Measurements from ENCODE around the gene YJU2. TPM values are rescaled to one million over a fixed set of nuclear protein-coding genes. Genes with fewer than 3 reads are reported as not detected.
"Not testable (repeated sequence)": the region's sequence is repeated elsewhere in the genome, so short reads cannot be mapped to it uniquely, and the experiment has no call there.

YJU2 gene
- total and polyA plus RNA-seq, 8 donors = 9.8 to 32.0 (median 12.6) TPM

GRCh38 chr19:4232614-4233281 is 14.1 kb upstream of the YJU2 start:
- FAIRE-seq (no peak), DNase-seq (peak in 1 of 6 donors; percentile 61)

DNA sequence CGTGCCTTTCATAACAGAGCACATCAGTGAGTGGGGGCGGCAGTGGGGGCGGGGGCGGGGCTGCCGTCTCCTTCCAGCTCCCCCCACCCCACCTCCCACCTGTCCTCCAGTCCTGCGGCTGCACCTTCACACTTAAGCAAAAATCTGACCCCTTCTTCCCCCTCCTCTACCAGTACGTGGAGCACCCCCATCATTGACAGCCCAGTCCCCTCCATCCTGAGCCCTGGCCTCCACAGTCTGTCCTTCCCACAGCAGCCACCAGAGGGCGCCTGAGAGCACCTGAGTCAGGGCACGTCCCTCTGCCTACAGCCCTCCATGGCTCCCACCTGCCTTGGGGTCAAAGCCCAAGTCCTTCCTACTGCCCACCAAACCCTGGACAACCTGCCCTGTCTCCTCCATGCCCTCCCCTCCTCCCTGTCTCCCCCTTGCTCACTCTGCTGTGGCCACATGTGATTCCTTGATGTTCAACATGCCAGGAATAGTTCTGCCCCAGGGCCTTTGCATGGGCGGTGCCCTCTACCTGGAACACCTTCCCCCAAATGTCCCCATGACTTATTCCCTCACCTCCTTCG is 13.5 kb upstream of the YJU2 start:
- no peak for FAIRE-seq
- TF ChIP-seq, protein P1, sequence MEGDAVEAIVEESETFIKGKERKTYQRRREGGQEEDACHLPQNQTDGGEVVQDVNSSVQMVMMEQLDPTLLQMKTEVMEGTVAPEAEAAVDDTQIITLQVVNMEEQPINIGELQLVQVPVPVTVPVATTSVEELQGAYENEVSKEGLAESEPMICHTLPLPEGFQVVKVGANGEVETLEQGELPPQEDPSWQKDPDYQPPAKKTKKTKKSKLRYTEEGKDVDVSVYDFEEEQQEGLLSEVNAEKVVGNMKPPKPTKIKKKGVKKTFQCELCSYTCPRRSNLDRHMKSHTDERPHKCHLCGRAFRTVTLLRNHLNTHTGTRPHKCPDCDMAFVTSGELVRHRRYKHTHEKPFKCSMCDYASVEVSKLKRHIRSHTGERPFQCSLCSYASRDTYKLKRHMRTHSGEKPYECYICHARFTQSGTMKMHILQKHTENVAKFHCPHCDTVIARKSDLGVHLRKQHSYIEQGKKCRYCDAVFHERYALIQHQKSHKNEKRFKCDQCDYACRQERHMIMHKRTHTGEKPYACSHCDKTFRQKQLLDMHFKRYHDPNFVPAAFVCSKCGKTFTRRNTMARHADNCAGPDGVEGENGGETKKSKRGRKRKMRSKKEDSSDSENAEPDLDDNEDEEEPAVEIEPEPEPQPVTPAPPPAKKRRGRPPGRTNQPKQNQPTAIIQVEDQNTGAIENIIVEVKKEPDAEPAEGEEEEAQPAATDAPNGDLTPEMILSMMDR (IDR thresholded peaks at IDR 0.05) = peak; percentile 26 to 43 (median 30)
- WGBS, 2 donors = 32 to 44% methylated on average over 6 to 11 of the region's 11 CpGs
- no peak overlapping the region for H3K27ac ChIP-seq
- H3K9me3 ChIP-seq = no peaks in the 10 kb centered on the region
- no peaks in the 10 kb centered on the region for H3K27me3 ChIP-seq
- DNase-seq = peak in 4 of 6 donors; percentile 35 to 81 (median 60)
- H3K4me1 ChIP-seq = no peaks in the 10 kb centered on the region
- H3K4me3 ChIP-seq = no peak overlapping the region
- no peaks in the 10 kb centered on the region for H3K36me3 ChIP-seq
- ATAC-seq = peak in 3 of 4 donors; percentile 49 to 72 (median 61)
- intact Hi-C loops (cut with DNase I) = no loop called here

More at GRCh38 chr19:4232614-4233281, 14.1 kb upstream of the YJU2 start:
- H3K27me3 ChIP-seq = no peaks in the 10 kb centered on the region
- no peaks in the 10 kb centered on the region for H3K9me3 ChIP-seq
- 25 to 34% methylated on average over 15 to 21 of the region's 21 CpGs for WGBS, 2 donors
- H3K4me3 ChIP-seq = no peak overlapping the region
- H3K36me3 ChIP-seq = no peaks in the 10 kb centered on the region
- intact Hi-C loops (cut with DNase I) = no loop called here
- no peak overlapping the region for H3K27ac ChIP-seq
- ATAC-seq = no peak
- TF ChIP-seq, protein P1 (IDR thresholded peaks at IDR 0.05) = no peak
- H3K4me1 ChIP-seq = no peaks in the 10 kb centered on the region

- no peaks in the 10 kb centered on the region for H3K9me3 ChIP-seq
- H3K4me3 ChIP-seq = no peak overlapping the region
- no peak for DNase-seq
- FAIRE-seq = no peak
- 42 to 45% methylated on average over 21 of the region's 21 CpGs for WGBS, 2 donors
- ATAC-seq = no peak
- intact Hi-C loops (cut with DNase I) = no loop called here
- no peaks in the 10 kb centered on the region for H3K36me3 ChIP-seq
- H3K27ac ChIP-seq = no peak overlapping the region
- TF ChIP-seq, protein P1 (IDR thresholded peaks at IDR 0.05) = no peak
- H3K4me1 ChIP-seq = no peaks in the 10 kb centered on the region
- no peaks in the 10 kb centered on the region for H3K27me3 ChIP-seq
These were observed 12.6 kb upstream of the YJU2 start for GRCh38 chr19:4234142-4234861.

GRCh38 chr19:4234862-4235201 is 12.0 kb upstream of the YJU2 start:
- no peak for FAIRE-seq
- TF ChIP-seq, protein P1 (IDR thresholded peaks at IDR 0.05) = no peak
- Histone ChIP-seq H3K36me3 (no peaks in the 10 kb centered on the region), H3K4me3 (no peak overlapping the region), H3K4me1 (no peaks in the 10 kb centered on the region), H3K9me3 (no peaks in the 10 kb centered on the region), H3K27ac (no peak overlapping the region), H3K27me3 (no peaks in the 10 kb centered on the region)
- intact Hi-C loops (cut with DNase I) = no loop called here
- DNase-seq = no peak
- WGBS, 2 donors = 64 to 75% methylated on average over 13 of the region's 13 CpGs
- no peak for ATAC-seq

- DNase-seq; H3K36me3 ChIP-seq; H3K4me3 ChIP-seq; ATAC-seq; H3K27me3 ChIP-seq; intact Hi-C loops (cut with DNase I); FAIRE-seq; H3K4me1 ChIP-seq; H3K27ac ChIP-seq; H3K9me3 ChIP-seq: not testable (repeated sequence)
- WGBS, 2 donors = 83 to 85% methylated on average over 16 of the region's 16 CpGs
These were observed 9.4 kb upstream of the YJU2 start for GRCh38 chr19:4237510-4237909.

Measured in pancreas (tissue), 10 donors.